Liver (tissue), 3 donors: Measurements from ENCODE around the gene ZNF792.

Experiments used
- EGR1 ChIP-seq, 2 donors: IDR thresholded peaks; 2 replicates each; pipeline ENCODE4 v1.6.1; 2016 to 2018; ENCODE audit warnings: antibody characterized with exemption in 2 of 2, low read depth in 2 of 2
- GABPA ChIP-seq, 2 donors: IDR thresholded peaks in 1 of 2; conservative IDR thresholded peaks in 1 of 2; 2 replicates each; pipeline ENCODE4 v1.6.1; 2016; ENCODE audit warnings: antibody characterized with exemption in 2 of 2, mild to moderate bottlenecking in 1 of 2, moderate library complexity in 1 of 2
- HNF4A ChIP-seq, 2 donors: conservative IDR thresholded peaks; 2 replicates each; pipeline ENCODE4 v1.6.1; 2016; ENCODE audit warnings: antibody characterized with exemption in 2 of 2, mild to moderate bottlenecking in 2 of 2
- JUND ChIP-seq, 2 donors: IDR thresholded peaks; 2 replicates each; pipeline ENCODE4 v1.6.1; 2016; ENCODE audit warnings: antibody characterized with exemption in 2 of 2
- RAD21 ChIP-seq, 2 donors: IDR thresholded peaks; 2 replicates each; pipeline ENCODE4 v1.6.1; 2016; ENCODE audit warnings: antibody characterized with exemption in 2 of 2, mild to moderate bottlenecking in 2 of 2
- RXRA ChIP-seq, 2 donors: IDR thresholded peaks; 2 replicates each; pipeline ENCODE4 v1.6.1; 2017 to 2018; ENCODE audit warnings: antibody characterized with exemption in 2 of 2, mild to moderate bottlenecking in 1 of 2
- SP1 ChIP-seq: IDR thresholded peaks from 2 replicates; pipeline ENCODE4 v1.6.1; 2018; ENCODE audit warnings: antibody characterized with exemption, mild to moderate bottlenecking
- TAF1 ChIP-seq: conservative IDR thresholded peaks from 2 replicates; pipeline ENCODE4 v1.6.1; 2016; ENCODE audit warnings: antibody characterized with exemption, mild to moderate bottlenecking
- YY1 ChIP-seq: IDR thresholded peaks from 2 replicates; pipeline ENCODE4 v1.6.1; 2016; ENCODE audit warnings: antibody characterized with exemption, mild to moderate bottlenecking
- TF ChIP-seq, protein P1 (sequence below): IDR thresholded peaks from 2 replicates; pipeline ENCODE4 v1.6.1; 2016; ENCODE audit warnings: antibody characterized with exemption
- TF ChIP-seq, protein P2 (sequence below): fragments of 150-350 bp; IDR thresholded peaks from 2 replicates; pipeline ENCODE4 v1.5.1; 2017; ENCODE audit warnings: improper control_type of control experiment, low read depth, low read length; ENCODE audit not compliant: missing input control
- TF ChIP-seq, protein P3 (sequence below): IDR thresholded peaks from 2 replicates; pipeline ENCODE4 v1.6.1; 2016; ENCODE audit warnings: antibody characterized with exemption
- TF ChIP-seq, protein P4 (sequence below): IDR thresholded peaks from 2 replicates; pipeline ENCODE4 v1.6.1; 2016; ENCODE audit warnings: antibody characterized with exemption, mild to moderate bottlenecking
- donor health status: healthy.
- donor health status: healthy.

DNA sequence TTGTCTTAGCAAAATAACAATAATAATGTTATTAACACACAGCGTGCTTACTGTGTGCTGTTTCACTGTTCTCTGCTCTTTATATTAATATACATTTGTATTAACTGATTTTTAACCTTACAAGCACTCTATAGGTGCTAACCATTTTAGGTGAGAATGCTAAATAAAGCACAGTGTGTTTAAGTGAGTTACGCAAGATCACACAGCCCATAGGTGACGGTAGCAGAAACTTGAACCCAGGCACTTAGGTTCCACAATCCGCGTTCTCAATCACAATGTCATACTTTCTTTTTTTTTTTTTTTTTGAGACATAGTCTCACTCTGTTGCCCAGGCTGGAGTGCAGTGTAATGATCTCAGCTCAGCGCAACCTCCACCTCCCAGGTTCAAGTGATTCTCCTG lies 31.5 kb downstream of the ZNF792 start:
- TF ChIP-seq, protein P1, sequence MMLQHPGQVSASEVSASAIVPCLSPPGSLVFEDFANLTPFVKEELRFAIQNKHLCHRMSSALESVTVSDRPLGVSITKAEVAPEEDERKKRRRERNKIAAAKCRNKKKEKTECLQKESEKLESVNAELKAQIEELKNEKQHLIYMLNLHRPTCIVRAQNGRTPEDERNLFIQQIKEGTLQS, result no peak
- TF ChIP-seq TAF1 (no peak), HNF4A (conservative IDR thresholded peaks at IDR 0.05) (no peak), SP1 (no peak), GABPA (IDR thresholded peaks at IDR 0.05 in 1 of 2, conservative IDR thresholded peaks at IDR 0.05 in 1 of 2) (no peak), RAD21 (IDR thresholded peaks at IDR 0.05) (no peak), EGR1 (IDR thresholded peaks at IDR 0.05; ENCODE audit: low read depth in 2 of 2) (no peak), JUND (IDR thresholded peaks at IDR 0.05) (no peak), YY1 (no peak), RXRA (IDR thresholded peaks at IDR 0.05) (no peak)
- TF ChIP-seq, protein P2, sequence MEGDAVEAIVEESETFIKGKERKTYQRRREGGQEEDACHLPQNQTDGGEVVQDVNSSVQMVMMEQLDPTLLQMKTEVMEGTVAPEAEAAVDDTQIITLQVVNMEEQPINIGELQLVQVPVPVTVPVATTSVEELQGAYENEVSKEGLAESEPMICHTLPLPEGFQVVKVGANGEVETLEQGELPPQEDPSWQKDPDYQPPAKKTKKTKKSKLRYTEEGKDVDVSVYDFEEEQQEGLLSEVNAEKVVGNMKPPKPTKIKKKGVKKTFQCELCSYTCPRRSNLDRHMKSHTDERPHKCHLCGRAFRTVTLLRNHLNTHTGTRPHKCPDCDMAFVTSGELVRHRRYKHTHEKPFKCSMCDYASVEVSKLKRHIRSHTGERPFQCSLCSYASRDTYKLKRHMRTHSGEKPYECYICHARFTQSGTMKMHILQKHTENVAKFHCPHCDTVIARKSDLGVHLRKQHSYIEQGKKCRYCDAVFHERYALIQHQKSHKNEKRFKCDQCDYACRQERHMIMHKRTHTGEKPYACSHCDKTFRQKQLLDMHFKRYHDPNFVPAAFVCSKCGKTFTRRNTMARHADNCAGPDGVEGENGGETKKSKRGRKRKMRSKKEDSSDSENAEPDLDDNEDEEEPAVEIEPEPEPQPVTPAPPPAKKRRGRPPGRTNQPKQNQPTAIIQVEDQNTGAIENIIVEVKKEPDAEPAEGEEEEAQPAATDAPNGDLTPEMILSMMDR, result no peak
- TF ChIP-seq, protein P3, sequence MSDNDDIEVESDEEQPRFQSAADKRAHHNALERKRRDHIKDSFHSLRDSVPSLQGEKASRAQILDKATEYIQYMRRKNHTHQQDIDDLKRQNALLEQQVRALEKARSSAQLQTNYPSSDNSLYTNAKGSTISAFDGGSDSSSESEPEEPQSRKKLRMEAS, result no peak
- TF ChIP-seq, protein P4, sequence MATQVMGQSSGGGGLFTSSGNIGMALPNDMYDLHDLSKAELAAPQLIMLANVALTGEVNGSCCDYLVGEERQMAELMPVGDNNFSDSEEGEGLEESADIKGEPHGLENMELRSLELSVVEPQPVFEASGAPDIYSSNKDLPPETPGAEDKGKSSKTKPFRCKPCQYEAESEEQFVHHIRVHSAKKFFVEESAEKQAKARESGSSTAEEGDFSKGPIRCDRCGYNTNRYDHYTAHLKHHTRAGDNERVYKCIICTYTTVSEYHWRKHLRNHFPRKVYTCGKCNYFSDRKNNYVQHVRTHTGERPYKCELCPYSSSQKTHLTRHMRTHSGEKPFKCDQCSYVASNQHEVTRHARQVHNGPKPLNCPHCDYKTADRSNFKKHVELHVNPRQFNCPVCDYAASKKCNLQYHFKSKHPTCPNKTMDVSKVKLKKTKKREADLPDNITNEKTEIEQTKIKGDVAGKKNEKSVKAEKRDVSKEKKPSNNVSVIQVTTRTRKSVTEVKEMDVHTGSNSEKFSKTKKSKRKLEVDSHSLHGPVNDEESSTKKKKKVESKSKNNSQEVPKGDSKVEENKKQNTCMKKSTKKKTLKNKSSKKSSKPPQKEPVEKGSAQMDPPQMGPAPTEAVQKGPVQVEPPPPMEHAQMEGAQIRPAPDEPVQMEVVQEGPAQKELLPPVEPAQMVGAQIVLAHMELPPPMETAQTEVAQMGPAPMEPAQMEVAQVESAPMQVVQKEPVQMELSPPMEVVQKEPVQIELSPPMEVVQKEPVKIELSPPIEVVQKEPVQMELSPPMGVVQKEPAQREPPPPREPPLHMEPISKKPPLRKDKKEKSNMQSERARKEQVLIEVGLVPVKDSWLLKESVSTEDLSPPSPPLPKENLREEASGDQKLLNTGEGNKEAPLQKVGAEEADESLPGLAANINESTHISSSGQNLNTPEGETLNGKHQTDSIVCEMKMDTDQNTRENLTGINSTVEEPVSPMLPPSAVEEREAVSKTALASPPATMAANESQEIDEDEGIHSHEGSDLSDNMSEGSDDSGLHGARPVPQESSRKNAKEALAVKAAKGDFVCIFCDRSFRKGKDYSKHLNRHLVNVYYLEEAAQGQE, result no peak
